OCI-LY1 (cell line): Measurements from ENCODE around the gene ZNRF3.

Source experiments
- H2AFZ ChIP-seq: fragments of 200-600 bp; sonication (generic), shearing (Covaris generic); 2 replicates; pipeline ENCODE4 v1.6.0; 2014; ENCODE audit warnings: antibody characterized with exemption, mild to moderate bottlenecking, low read length
- H3F3A ChIP-seq: fragments of 200-600 bp; sonication (generic), shearing (Covaris generic); 2 replicates; pipeline ENCODE4 v1.6.0; 2014; ENCODE audit warnings: mild to moderate bottlenecking, antibody characterized with exemption, low read length, moderate library complexity; ENCODE audit not compliant: insufficient read depth
- H3K27ac ChIP-seq: fragments of 200-600 bp; sonication (generic); 2 replicates; pipeline ENCODE4 v1.5.1; 2014; ENCODE audit warnings: low read length, mixed run types, mild to moderate bottlenecking, low read depth; ENCODE audit not compliant: poor library complexity, severe bottlenecking
- H3K27me3 ChIP-seq: fragments of 200-600 bp; sonication (generic); 2 replicates; pipeline ENCODE4 v1.6.0; 2014; ENCODE audit warnings: antibody characterized with exemption, mild to moderate bottlenecking, low read length, moderate library complexity; ENCODE audit not compliant: insufficient read depth
- H3K36me3 ChIP-seq: fragments of 200-600 bp; sonication (generic); 2 replicates; pipeline ENCODE4 v1.6.1; 2014; ENCODE audit warnings: mild to moderate bottlenecking, antibody characterized with exemption, low read length, moderate library complexity, mixed read lengths; ENCODE audit not compliant: insufficient read depth
- H3K4me1 ChIP-seq: fragments of 200-600 bp; sonication (generic); 2 replicates; pipeline ENCODE4 v1.5.1; 2014; ENCODE audit warnings: mild to moderate bottlenecking, low read length, moderate library complexity; ENCODE audit not compliant: insufficient read depth, severe bottlenecking
- H3K4me2 ChIP-seq: fragments of 200-600 bp; sonication (generic), shearing (Covaris generic); 2 replicates; pipeline ENCODE4 v1.6.1; 2014; ENCODE audit warnings: low read length
- H3K4me3 ChIP-seq: fragments of 200-600 bp; sonication (generic); 2 replicates; pipeline ENCODE4 v1.5.1; 2014; ENCODE audit warnings: low read length, low read depth, mild to moderate bottlenecking, mixed read lengths; ENCODE audit not compliant: poor library complexity, severe bottlenecking
- H3K79me2 ChIP-seq: fragments of 200-600 bp; shearing (Covaris generic); 2 replicates; pipeline ENCODE4 v1.6.1; 2016; ENCODE audit warnings: mixed run types, low read length, mixed read lengths; ENCODE audit not compliant: insufficient read depth
- H3K9ac ChIP-seq: fragments of 200-600 bp; sonication (generic), shearing (Covaris generic); 2 replicates; pipeline ENCODE4 v1.6.1; 2014; ENCODE audit warnings: mild to moderate bottlenecking, low read length, mixed read lengths
- H3K9me2 ChIP-seq: fragments of 200-600 bp; sonication (generic), shearing (Covaris generic); 2 replicates; pipeline ENCODE4 v1.6.1; 2014; ENCODE audit warnings: low read depth, mild to moderate bottlenecking, low read length, mixed read lengths
- H3K9me3 ChIP-seq: fragments of 200-600 bp; shearing (Covaris generic); 2 replicates; pipeline ENCODE4 v1.6.1; 2014; ENCODE audit warnings: low read length, mixed read lengths
- H4K20me1 ChIP-seq: fragments of 200-600 bp; sonication (generic), shearing (Covaris generic); 2 replicates; pipeline ENCODE4 v1.6.0; 2016; ENCODE audit warnings: mild to moderate bottlenecking, low read length; ENCODE audit not compliant: insufficient read depth
- EZH2 ChIP-seq: fragments of 200-600 bp; sonication (generic), shearing (Covaris generic); IDR thresholded peaks from 2 replicates; pipeline ENCODE4 v1.8.0; 2017; ENCODE audit warnings: borderline replicate concordance, mixed run types, mild to moderate bottlenecking, antibody characterized with exemption, low read length, moderate library complexity, mixed read lengths
- TF ChIP-seq, protein P1 (sequence below): fragments of 200-600 bp; sonication (generic), shearing (Covaris generic); IDR thresholded peaks from 2 replicates; pipeline ENCODE4 v1.5.1; 2017; ENCODE audit warnings: mild to moderate bottlenecking, antibody characterized with exemption, low read length, moderate library complexity, mixed read lengths

The ZNRF3 gene

DNA sequence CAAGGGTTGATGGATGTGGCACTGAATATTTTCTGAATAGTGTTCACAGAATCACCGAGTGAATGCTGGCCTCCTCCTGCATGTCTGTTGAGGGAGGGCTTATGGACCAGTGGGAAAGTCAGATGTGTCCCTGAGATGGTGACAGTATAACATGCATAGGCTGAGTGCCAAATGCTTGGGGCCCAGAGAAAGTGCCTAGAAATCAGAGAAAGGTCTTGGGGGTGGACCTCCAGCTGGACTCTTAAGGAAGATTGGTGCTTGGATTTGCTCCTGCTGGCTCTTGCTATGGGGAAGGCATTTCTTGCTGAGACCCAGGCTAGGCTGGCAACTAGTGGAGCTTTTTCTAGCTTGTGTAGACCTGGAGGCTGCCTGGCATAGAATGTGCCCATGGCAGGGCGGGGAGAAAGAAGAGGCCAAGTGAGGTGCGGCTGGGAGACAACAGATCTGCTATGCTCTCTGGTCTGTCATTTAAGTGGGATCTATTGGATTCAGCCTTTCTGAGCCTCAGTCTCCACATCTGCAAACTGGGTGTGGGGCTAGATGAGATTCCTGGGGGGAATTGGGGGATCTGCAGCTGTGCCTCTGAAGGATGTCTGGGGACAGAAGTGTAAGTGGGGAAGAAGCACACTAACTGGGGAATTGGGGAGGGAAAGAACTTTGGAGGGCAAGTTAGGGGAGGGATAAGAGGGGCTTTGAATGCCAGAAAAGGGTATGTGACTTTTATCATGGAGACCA lies 27.4 kb downstream of the ZNRF3 start:
- H3K9me2 ChIP-seq = no peaks in the 10 kb centered on the region
- H2AFZ ChIP-seq = no peak overlapping the region
- no peaks in the 10 kb centered on the region for H3K36me3 ChIP-seq
- H4K20me1 ChIP-seq = no peaks in the 10 kb centered on the region
- no peaks in the 10 kb centered on the region for H3K79me2 ChIP-seq
- TF ChIP-seq, protein P1, sequence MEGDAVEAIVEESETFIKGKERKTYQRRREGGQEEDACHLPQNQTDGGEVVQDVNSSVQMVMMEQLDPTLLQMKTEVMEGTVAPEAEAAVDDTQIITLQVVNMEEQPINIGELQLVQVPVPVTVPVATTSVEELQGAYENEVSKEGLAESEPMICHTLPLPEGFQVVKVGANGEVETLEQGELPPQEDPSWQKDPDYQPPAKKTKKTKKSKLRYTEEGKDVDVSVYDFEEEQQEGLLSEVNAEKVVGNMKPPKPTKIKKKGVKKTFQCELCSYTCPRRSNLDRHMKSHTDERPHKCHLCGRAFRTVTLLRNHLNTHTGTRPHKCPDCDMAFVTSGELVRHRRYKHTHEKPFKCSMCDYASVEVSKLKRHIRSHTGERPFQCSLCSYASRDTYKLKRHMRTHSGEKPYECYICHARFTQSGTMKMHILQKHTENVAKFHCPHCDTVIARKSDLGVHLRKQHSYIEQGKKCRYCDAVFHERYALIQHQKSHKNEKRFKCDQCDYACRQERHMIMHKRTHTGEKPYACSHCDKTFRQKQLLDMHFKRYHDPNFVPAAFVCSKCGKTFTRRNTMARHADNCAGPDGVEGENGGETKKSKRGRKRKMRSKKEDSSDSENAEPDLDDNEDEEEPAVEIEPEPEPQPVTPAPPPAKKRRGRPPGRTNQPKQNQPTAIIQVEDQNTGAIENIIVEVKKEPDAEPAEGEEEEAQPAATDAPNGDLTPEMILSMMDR = no peak
- no peak for TF ChIP-seq EZH2
- H3K4me2 ChIP-seq = no peak overlapping the region
- H3K27ac ChIP-seq = no peak overlapping the region
- no peak overlapping the region for H3K9ac ChIP-seq
- H3K9me3 ChIP-seq = no peaks in the 10 kb centered on the region
- no peak overlapping the region for H3K4me3 ChIP-seq
- H3F3A ChIP-seq = no peaks in the 10 kb centered on the region
- no peaks in the 10 kb centered on the region for H3K27me3 ChIP-seq
- H3K4me1 ChIP-seq = no peaks in the 10 kb centered on the region

DNA sequence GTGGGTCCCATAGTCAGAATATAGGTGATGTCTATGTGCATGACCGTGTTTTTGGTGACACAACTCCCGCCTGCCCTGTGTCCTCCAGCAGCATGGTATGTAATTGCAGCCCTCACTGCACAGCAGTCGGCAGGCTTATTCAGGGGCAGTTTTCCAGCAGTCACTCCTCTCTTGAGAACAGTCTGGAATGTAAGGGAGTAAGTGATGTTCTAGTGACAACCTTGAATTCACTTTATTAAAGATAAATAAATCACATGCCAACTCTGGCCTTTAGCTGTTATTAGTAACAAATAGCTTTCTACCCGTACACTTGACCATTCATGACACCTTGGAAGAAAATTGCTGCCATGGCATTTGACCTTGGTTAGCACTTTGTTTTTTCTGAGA lies 27.9 kb downstream of the ZNRF3 start:
- Histone ChIP-seq H3K27ac (no peak overlapping the region), H4K20me1 (no peaks in the 10 kb centered on the region), H3K9me3 (no peaks in the 10 kb centered on the region), H3K4me2 (no peak overlapping the region), H3K4me1 (no peaks in the 10 kb centered on the region), H3F3A (no peaks in the 10 kb centered on the region), H3K9me2 (no peaks in the 10 kb centered on the region), H2AFZ (no peak overlapping the region), H3K79me2 (no peaks in the 10 kb centered on the region), H3K9ac (no peak overlapping the region), H3K36me3 (no peaks in the 10 kb centered on the region), H3K4me3 (no peak overlapping the region), H3K27me3 (no peaks in the 10 kb centered on the region)
- TF ChIP-seq EZH2 = no peak
- TF ChIP-seq, protein P1 = no peak

DNA sequence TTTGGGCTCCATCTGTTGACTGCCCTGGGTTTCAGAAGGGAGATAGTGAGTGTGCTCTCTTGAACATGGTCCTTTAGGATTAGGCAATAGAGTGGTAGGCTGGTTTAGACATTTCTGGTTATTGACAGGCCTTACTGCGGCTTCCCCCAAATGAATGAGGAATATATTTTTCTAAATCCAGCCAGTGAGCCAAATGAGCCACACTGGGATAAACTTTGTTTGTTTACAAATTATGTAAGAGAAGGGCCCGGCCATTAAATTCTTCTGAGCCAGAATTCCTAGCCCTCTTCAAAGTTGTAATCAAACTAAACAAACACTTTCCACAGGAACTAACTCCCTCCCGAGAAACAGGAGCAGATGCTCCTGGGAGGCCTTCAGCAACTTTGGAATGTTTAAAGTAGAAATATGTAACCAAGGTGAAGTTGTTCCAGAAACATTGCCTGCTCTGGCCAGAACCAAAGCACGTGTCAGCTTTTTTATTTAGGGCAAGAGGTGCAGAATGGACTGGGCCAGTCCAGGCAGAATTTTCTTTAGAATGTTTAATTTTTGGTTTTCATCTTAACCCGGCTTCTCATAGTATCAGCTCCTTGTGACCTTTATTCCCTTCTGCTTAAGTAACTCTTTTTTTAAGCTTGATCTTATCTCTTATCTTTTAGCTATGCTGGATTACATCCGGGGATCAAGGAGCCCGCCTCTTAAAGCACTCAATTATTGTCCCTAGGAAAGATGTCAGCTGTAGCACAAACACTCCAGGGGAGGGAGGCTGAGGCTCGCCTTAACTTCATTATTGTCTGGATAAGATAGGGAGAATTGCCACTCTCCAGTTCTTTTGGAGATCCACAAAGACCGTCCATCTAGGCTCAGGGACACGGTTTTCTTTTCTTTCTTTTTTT lies 28.7 kb downstream of the ZNRF3 start:
- Histone ChIP-seq H3K4me1 (no peaks in the 10 kb centered on the region), H3K9ac (no peak overlapping the region), H3K36me3 (no peaks in the 10 kb centered on the region), H3F3A (no peaks in the 10 kb centered on the region), H3K79me2 (no peaks in the 10 kb centered on the region), H3K4me3 (no peak overlapping the region), H3K9me2 (no peaks in the 10 kb centered on the region), H3K9me3 (no peaks in the 10 kb centered on the region), H4K20me1 (no peaks in the 10 kb centered on the region), H2AFZ (no peak overlapping the region), H3K4me2 (no peak overlapping the region), H3K27ac (no peak overlapping the region), H3K27me3 (no peaks in the 10 kb centered on the region)
- no peak for TF ChIP-seq EZH2
- TF ChIP-seq, protein P1 = no peak
